NCI-H2196 treated with DMSO at 0.1 percent for 48 hours (cell line): ENCODE results near the gene MAPK14.

Experiments
- DNase-seq: peaks from one replicate; lab custom pipeline; 2025; ENCODE audit not compliant: unreplicated experiment; lab: John Stamatoyannopoulos, UW

MAPK14 gene

GRCh38 chr6:36132246-36132895 is 104.8 kb downstream of the MAPK14 start:
- DNase-seq = no peak

- no peak for DNase-seq
These were observed 105.5 kb downstream of the MAPK14 start for GRCh38 chr6:36133148-36133547.

- DNase-seq = no peak
These were observed 106.3 kb downstream of the MAPK14 start for GRCh38 chr6:36133912-36134311.

- DNase-seq = no peak
These were observed 107.6 kb downstream of the MAPK14 start for GRCh38 chr6:36135053-36135731.

- no peak for DNase-seq
These were observed 108.4 kb downstream of the MAPK14 start for GRCh38 chr6:36136034-36136433.

- DNase-seq = no peak
These were observed 108.9 kb downstream of the MAPK14 start for GRCh38 chr6:36136551-36136950.

GRCh38 chr6:36138667-36139066 is 111.1 kb downstream of the MAPK14 start:
- DNase-seq = no peak

GRCh38 chr6:36139431-36139830 is 111.8 kb downstream of the MAPK14 start:
- DNase-seq = no peak

GRCh38 chr6:36139991-36140710 is 112.5 kb downstream of the MAPK14 start:
- no peak for DNase-seq

- DNase-seq = no peak
These were observed 113.5 kb downstream of the MAPK14 start for GRCh38 chr6:36141091-36141490.

- DNase-seq = no peak
These were observed 114.4 kb downstream of the MAPK14 start for GRCh38 chr6:36141961-36142360.

GRCh38 chr6:36142971-36143838 is 115.6 kb downstream of the MAPK14 start:
- DNase-seq = no peak

GRCh38 chr6:36145495-36145894 is 117.9 kb downstream of the MAPK14 start:
- no peak for DNase-seq

GRCh38 chr6:36147294-36147693 is 119.7 kb downstream of the MAPK14 start:
- DNase-seq = no peak

GRCh38 chr6:36149476-36149875 is 121.9 kb downstream of the MAPK14 start:
- no peak for DNase-seq

- DNase-seq = no peak
These were observed 122.7 kb downstream of the MAPK14 start for GRCh38 chr6:36150283-36150682.

- no peak for DNase-seq
These were observed 126.7 kb downstream of the MAPK14 start for GRCh38 chr6:36154286-36154685.

GRCh38 chr6:36155662-36156061 is 128.1 kb downstream of the MAPK14 start:
- DNase-seq = no peak

GRCh38 chr6:36160147-36160760 is 132.6 kb downstream of the MAPK14 start:
- DNase-seq = no peak
